Activated CD8-positive, alpha-beta T cell treated with anti-CD3 and anti-CD28 coated beads for 36 hours (primary cell): ENCODE measurements around the gene ZNF655. TPM values are rescaled to one million over a fixed set of nuclear protein-coding genes. Genes with fewer than 3 reads are reported as not detected.
"Not testable (repeated sequence)": the region's sequence is repeated elsewhere in the genome, so short reads cannot be mapped to it uniquely, and the experiment has no call there.

ENCODE experiments used
- ATAC-seq: fragments of 200-7000 bp; cut with Tn5 transposase; one replicate; pipeline ENCODE4 v1.10.0; 2021; ENCODE audit warnings: mild to moderate bottlenecking, moderate library complexity
- CTCF ChIA-PET: fragments of 350-600 bp; sonication (Branson Sonifier 250); formaldehyde crosslinking; loops from one replicate; lab custom pipeline; 2021; ENCODE audit warnings: antibody characterized with exemption; lab: Charles Lee
- POLR2A ChIA-PET: fragments of 350-600 bp; sonication (Branson Sonifier 250); formaldehyde crosslinking; loops from one replicate; lab custom pipeline; 2021; ENCODE audit warnings: antibody characterized with exemption; lab: Charles Lee
- DNase-seq: peaks from one replicate; pipeline ENCODE4 v3.0.0-alpha.2; 2020
- H3K27ac Mint-ChIP-seq: one replicate; pipeline ENCODE4 v1.8.0; 2021; ENCODE audit warnings: mild to moderate bottlenecking, mixed read lengths
- H3K27me3 Mint-ChIP-seq: one replicate; pipeline ENCODE4 v1.8.0; 2021; ENCODE audit warnings: mixed read lengths
- H3K36me3 Mint-ChIP-seq: one replicate; pipeline ENCODE4 v1.8.0; 2021; ENCODE audit warnings: low read depth, mixed read lengths
- H3K4me1 Mint-ChIP-seq: one replicate; pipeline ENCODE4 v1.8.0; 2021; ENCODE audit warnings: low read depth, mixed read lengths
- H3K4me3 Mint-ChIP-seq: one replicate; pipeline ENCODE4 v1.8.0; 2021; ENCODE audit warnings: mild to moderate bottlenecking, moderate library complexity, mixed read lengths
- H3K9me3 Mint-ChIP-seq: one replicate; pipeline ENCODE4 v1.8.0; 2021; ENCODE audit warnings: mixed read lengths
- intact Hi-C: fragments of 100-400 bp; cut with micrococcal nuclease; formaldehyde crosslinking; loops from one replicate; pipeline ENCODE4 v1.10.0; 2022
- total RNA-seq, 2 experiments: library from RNA; stranded (reverse); gene quantifications; one replicate each; pipeline ENCODE4 v1.2.3, GENCODE V29; 2021
- TF ChIP-seq, protein P1 (sequence below): fragments of 200-600 bp; IDR thresholded peaks from one replicate; pipeline ENCODE4 v1.8.0; 2022; ENCODE audit warnings: antibody characterized with exemption, mild to moderate bottlenecking

The ZNF655 gene
- total RNA-seq, 2 experiments from 2014 or later, result 63.0 to 65.2 TPM

- TF ChIP-seq, protein P1, sequence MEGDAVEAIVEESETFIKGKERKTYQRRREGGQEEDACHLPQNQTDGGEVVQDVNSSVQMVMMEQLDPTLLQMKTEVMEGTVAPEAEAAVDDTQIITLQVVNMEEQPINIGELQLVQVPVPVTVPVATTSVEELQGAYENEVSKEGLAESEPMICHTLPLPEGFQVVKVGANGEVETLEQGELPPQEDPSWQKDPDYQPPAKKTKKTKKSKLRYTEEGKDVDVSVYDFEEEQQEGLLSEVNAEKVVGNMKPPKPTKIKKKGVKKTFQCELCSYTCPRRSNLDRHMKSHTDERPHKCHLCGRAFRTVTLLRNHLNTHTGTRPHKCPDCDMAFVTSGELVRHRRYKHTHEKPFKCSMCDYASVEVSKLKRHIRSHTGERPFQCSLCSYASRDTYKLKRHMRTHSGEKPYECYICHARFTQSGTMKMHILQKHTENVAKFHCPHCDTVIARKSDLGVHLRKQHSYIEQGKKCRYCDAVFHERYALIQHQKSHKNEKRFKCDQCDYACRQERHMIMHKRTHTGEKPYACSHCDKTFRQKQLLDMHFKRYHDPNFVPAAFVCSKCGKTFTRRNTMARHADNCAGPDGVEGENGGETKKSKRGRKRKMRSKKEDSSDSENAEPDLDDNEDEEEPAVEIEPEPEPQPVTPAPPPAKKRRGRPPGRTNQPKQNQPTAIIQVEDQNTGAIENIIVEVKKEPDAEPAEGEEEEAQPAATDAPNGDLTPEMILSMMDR, result no peak
- ATAC-seq, result peak; percentile 53
These were observed 4.4 kb downstream of the ZNF655 start for GRCh38 chr7:99562832-99563231.

DNA sequence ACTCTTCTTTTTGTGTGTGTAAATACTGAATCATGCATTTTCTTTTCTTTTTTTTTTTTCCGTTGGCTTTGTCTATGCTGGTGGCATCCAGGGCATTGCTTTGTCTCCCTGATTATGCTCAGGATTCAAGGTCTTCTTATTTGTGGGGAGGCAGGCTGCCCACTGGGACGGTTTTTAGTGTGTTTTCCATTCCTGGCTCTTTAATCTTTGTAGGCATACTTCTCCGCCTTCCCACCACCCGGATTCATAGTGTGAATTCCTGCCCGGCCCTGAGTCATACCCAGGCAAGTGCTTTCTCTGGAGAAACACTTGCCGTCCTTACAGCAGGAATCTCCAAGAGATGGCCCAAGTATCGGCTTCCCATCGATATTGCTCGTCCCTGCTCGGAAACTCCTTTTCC, 5.2 kb downstream of the ZNF655 start:
- intact Hi-C loops, result no loop called here
- POLR2A ChIA-PET, result no interaction called here

More at GRCh38 chr7:99562832-99563231, 4.4 kb downstream of the ZNF655 start:
- H3K4me1 Mint-ChIP-seq, result peaks cover 50% of the 10 kb centered on the region
- H3K9me3 Mint-ChIP-seq, result no peaks in the 10 kb centered on the region
- H3K36me3 Mint-ChIP-seq, result peaks cover 54% of the 10 kb centered on the region
- ChIA-PET CTCF (no interaction called here), POLR2A (no interaction called here)
- no peaks in the 10 kb centered on the region for H3K27me3 Mint-ChIP-seq
- peak; percentile 74 for DNase-seq
- peak overlapping the region; percentile 85 for H3K27ac Mint-ChIP-seq
- intact Hi-C loops, result no loop called here
- no peak overlapping the region for H3K4me3 Mint-ChIP-seq

GRCh38 chr7:99568770-99569169, 10.3 kb downstream of the ZNF655 start:
- ChIA-PET POLR2A (interaction anchor here (1.2 to 1.3 kb wide), 2 partner anchors 9 to 11 kb away, joined by 3 read pairs; no protein-coding TSS in a partner anchor), CTCF (interaction anchor here (1.1 kb wide), 1 partner anchor 10 kb away, joined by 3 read pairs; the partner anchor contains the start of gene ZNF655)
- Mint-ChIP-seq H3K4me1 (peaks cover 14% of the 10 kb centered on the region), H3K36me3 (peaks cover 49% of the 10 kb centered on the region)
- H3K4me3 Mint-ChIP-seq, intact Hi-C loops, DNase-seq, H3K27me3 Mint-ChIP-seq, H3K9me3 Mint-ChIP-seq, ATAC-seq, H3K27ac Mint-ChIP-seq: not testable (repeated sequence)

More for the DNA sequence above, 5.2 kb downstream of the ZNF655 start:
- H3K4me1 Mint-ChIP-seq, result peaks cover 48% of the 10 kb centered on the region
- CTCF ChIA-PET, result no interaction called here
- H3K36me3 Mint-ChIP-seq, result peaks cover 51% of the 10 kb centered on the region
- H3K27me3 Mint-ChIP-seq, result no peaks in the 10 kb centered on the region
- H3K9me3 Mint-ChIP-seq, result no peaks in the 10 kb centered on the region
- TF ChIP-seq, protein P1, result no peak
- ATAC-seq (no peak), DNase-seq (no peak)
- H3K4me3 Mint-ChIP-seq, result no peak overlapping the region
- H3K27ac Mint-ChIP-seq, result peak overlapping the region; percentile 60

GRCh38 chr7:99571768-99572167, 13.3 kb downstream of the ZNF655 start:
- H3K9me3 Mint-ChIP-seq, result no peaks in the 10 kb centered on the region
- CTCF ChIA-PET, result interaction anchor here (2.0 kb wide), 1 partner anchor 46 kb away, joined by 6 read pairs; no protein-coding TSS in a partner anchor
- DNase-seq (no peak), ATAC-seq (no peak)
- H3K27ac Mint-ChIP-seq, result peak overlapping the region; percentile 9
- no peak overlapping the region for H3K4me3 Mint-ChIP-seq
- TF ChIP-seq, protein P1, result no peak
- intact Hi-C loops, result no loop called here
- peaks cover 30% of the 10 kb centered on the region for H3K36me3 Mint-ChIP-seq
- no peaks in the 10 kb centered on the region for H3K4me1 Mint-ChIP-seq
- no peaks in the 10 kb centered on the region for H3K27me3 Mint-ChIP-seq
- POLR2A ChIA-PET, result interaction anchor here (1.5 kb wide), 1 partner anchor 12 kb away, joined by 4 read pairs; no protein-coding TSS in a partner anchor

DNA sequence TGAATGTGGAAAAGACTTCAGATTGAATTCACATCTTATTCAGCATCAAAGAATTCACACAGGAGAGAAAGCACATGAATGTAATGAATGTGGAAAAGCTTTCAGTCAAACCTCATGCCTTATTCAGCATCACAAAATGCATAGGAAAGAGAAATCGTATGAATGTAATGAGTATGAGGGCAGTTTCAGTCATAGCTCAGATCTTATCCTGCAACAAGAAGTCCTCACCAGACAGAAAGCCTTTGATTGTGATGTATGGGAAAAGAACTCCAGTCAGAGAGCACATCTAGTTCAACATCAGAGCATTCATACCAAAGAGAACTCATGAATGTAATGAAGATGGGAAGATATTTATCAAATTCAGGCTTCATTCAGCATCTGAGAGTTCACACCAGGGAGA, 14.8 kb downstream of the ZNF655 start:
- DNase-seq (no peak), ATAC-seq (no peak)
- TF ChIP-seq, protein P1, result no peak
- POLR2A ChIA-PET, result interaction anchor here (1.3 to 1.5 kb wide), 2 partner anchors 14 to 15 kb away, joined by 3 to 4 read pairs; partner anchors contain the start of gene ZNF655
- Mint-ChIP-seq H3K27ac (no peak overlapping the region), H3K4me1 (no peaks in the 10 kb centered on the region), H3K36me3 (peaks cover 30% of the 10 kb centered on the region), H3K27me3 (no peaks in the 10 kb centered on the region), H3K4me3 (no peak overlapping the region), H3K9me3 (no peaks in the 10 kb centered on the region)
- intact Hi-C loops, result no loop called here
- CTCF ChIA-PET, result interaction anchor here (2.0 kb wide), 1 partner anchor 48 kb away, joined by 6 read pairs; no protein-coding TSS in a partner anchor
